Liver (tissue), 3 donors: Measurements from ENCODE around the gene CTSW.

Source experiments
- EGR1 ChIP-seq, 2 donors: IDR thresholded peaks; 2 replicates each; pipeline ENCODE4 v1.6.1; 2016 to 2018; ENCODE audit warnings: antibody characterized with exemption in 2 of 2, low read depth in 2 of 2
- FOXA1 ChIP-seq: IDR thresholded peaks from 2 replicates; pipeline ENCODE4 v1.6.1; 2016; ENCODE audit warnings: antibody characterized with exemption
- JUND ChIP-seq, 2 donors: IDR thresholded peaks; 2 replicates each; pipeline ENCODE4 v1.6.1; 2016; ENCODE audit warnings: antibody characterized with exemption in 2 of 2
- RAD21 ChIP-seq, 2 donors: IDR thresholded peaks; 2 replicates each; pipeline ENCODE4 v1.6.1; 2016; ENCODE audit warnings: antibody characterized with exemption in 2 of 2, mild to moderate bottlenecking in 2 of 2
- YY1 ChIP-seq: IDR thresholded peaks from 2 replicates; pipeline ENCODE4 v1.6.1; 2016; ENCODE audit warnings: antibody characterized with exemption, mild to moderate bottlenecking
- TF ChIP-seq, protein P1 (sequence below): fragments of 150-350 bp; IDR thresholded peaks from 2 replicates; pipeline ENCODE4 v1.5.1; 2017; ENCODE audit warnings: improper control_type of control experiment, low read depth, low read length; ENCODE audit not compliant: missing input control
- TF ChIP-seq, protein P2 (sequence below): IDR thresholded peaks from 2 replicates; pipeline ENCODE4 v1.6.1; 2016; ENCODE audit warnings: antibody characterized with exemption
- TF ChIP-seq, protein P3 (sequence below): IDR thresholded peaks from 2 replicates; pipeline ENCODE4 v1.6.1; 2016; ENCODE audit warnings: antibody characterized with exemption, mild to moderate bottlenecking
- donor health status: healthy.
- donor health status: healthy.

DNA sequence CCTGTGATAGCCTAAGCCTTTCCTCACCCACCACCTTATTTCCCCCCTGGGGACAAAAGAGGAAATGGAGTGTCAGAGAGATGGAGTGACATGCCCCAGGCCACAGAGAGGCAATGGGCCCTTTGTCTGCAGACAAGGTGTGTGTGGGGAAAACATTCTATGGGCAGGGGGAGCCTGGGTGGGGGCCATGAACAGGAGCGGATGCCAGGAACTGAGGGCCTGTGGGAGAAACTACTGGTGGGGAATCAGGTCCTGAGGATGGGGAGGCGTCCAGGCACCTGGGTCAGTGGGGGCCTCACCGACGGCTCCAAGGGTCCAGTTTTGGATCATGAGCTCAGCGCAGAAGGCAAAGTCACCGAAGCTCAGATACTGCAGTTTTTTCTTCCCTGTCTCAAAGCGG, 5.6 kb downstream of the CTSW start:
- TF ChIP-seq, protein P1, sequence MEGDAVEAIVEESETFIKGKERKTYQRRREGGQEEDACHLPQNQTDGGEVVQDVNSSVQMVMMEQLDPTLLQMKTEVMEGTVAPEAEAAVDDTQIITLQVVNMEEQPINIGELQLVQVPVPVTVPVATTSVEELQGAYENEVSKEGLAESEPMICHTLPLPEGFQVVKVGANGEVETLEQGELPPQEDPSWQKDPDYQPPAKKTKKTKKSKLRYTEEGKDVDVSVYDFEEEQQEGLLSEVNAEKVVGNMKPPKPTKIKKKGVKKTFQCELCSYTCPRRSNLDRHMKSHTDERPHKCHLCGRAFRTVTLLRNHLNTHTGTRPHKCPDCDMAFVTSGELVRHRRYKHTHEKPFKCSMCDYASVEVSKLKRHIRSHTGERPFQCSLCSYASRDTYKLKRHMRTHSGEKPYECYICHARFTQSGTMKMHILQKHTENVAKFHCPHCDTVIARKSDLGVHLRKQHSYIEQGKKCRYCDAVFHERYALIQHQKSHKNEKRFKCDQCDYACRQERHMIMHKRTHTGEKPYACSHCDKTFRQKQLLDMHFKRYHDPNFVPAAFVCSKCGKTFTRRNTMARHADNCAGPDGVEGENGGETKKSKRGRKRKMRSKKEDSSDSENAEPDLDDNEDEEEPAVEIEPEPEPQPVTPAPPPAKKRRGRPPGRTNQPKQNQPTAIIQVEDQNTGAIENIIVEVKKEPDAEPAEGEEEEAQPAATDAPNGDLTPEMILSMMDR: no peak
- TF ChIP-seq, protein P2, sequence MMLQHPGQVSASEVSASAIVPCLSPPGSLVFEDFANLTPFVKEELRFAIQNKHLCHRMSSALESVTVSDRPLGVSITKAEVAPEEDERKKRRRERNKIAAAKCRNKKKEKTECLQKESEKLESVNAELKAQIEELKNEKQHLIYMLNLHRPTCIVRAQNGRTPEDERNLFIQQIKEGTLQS: no peak
- TF ChIP-seq RAD21 (IDR thresholded peaks at IDR 0.05) (no peak), EGR1 (IDR thresholded peaks at IDR 0.05; ENCODE audit: low read depth in 2 of 2) (no peak), FOXA1 (no peak), JUND (IDR thresholded peaks at IDR 0.05) (no peak), YY1 (no peak)
- TF ChIP-seq, protein P3, sequence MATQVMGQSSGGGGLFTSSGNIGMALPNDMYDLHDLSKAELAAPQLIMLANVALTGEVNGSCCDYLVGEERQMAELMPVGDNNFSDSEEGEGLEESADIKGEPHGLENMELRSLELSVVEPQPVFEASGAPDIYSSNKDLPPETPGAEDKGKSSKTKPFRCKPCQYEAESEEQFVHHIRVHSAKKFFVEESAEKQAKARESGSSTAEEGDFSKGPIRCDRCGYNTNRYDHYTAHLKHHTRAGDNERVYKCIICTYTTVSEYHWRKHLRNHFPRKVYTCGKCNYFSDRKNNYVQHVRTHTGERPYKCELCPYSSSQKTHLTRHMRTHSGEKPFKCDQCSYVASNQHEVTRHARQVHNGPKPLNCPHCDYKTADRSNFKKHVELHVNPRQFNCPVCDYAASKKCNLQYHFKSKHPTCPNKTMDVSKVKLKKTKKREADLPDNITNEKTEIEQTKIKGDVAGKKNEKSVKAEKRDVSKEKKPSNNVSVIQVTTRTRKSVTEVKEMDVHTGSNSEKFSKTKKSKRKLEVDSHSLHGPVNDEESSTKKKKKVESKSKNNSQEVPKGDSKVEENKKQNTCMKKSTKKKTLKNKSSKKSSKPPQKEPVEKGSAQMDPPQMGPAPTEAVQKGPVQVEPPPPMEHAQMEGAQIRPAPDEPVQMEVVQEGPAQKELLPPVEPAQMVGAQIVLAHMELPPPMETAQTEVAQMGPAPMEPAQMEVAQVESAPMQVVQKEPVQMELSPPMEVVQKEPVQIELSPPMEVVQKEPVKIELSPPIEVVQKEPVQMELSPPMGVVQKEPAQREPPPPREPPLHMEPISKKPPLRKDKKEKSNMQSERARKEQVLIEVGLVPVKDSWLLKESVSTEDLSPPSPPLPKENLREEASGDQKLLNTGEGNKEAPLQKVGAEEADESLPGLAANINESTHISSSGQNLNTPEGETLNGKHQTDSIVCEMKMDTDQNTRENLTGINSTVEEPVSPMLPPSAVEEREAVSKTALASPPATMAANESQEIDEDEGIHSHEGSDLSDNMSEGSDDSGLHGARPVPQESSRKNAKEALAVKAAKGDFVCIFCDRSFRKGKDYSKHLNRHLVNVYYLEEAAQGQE: no peak
